ENCODE data around the gene PDZRN4.
"Not testable (repeated sequence)": the region's sequence is repeated elsewhere in the genome, so short reads cannot be mapped to it uniquely, and the experiment has no call there.

GRCh38 chr12:41312451-41312850, 124.3 kb downstream of the PDZRN4 start:
- TF ChIP-seq SUZ12 (IDR thresholded peaks at IDR 0.05); NFRKB (IDR thresholded peaks at IDR 0.05); SP1 (IDR thresholded peaks at IDR 0.05); FOXM1 (IDR thresholded peaks at IDR 0.05; ENCODE audit: borderline replicate concordance); ZNF384 (IDR thresholded peaks at IDR 0.05); FOXK2 (IDR thresholded peaks at IDR 0.05); ELF4 (IDR thresholded peaks at IDR 0.05); ARNT (IDR thresholded peaks at IDR 0.05); FOXA1 (IDR thresholded peaks at IDR 0.05): not testable (repeated sequence)

All from HEK293T (cell line).